Hepatocyte (in vitro differentiated cells): ENCODE measurements around the gene VSTM2L. TPM values are rescaled to one million over a fixed set of nuclear protein-coding genes. Genes with fewer than 3 reads are reported as not detected.

Experiments
- DNase-seq: peaks from one replicate; pipeline ENCODE4 v3.0.0-alpha.2; 2016; ENCODE audit warnings: low spot score
- H2AFZ ChIP-seq: fragments of 200-600 bp; sonication (generic); 2 replicates; pipeline ENCODE4 v1.6.0; 2016; ENCODE audit warnings: antibody characterized with exemption, mild to moderate bottlenecking
- H3K27ac ChIP-seq: fragments of 200-600 bp; sonication (generic); 2 replicates; pipeline ENCODE4 v1.5.1; 2016; ENCODE audit warnings: mild to moderate bottlenecking
- H3K27me3 ChIP-seq: fragments of 200-600 bp; sonication (generic); 2 replicates; pipeline ENCODE4 v1.6.1; 2016
- H3K36me3 ChIP-seq: fragments of 200-600 bp; sonication (generic); replicated peaks from 2 replicates; pipeline ENCODE4 v1.5.1; 2016; ENCODE audit warnings: low read depth; ENCODE audit not compliant: insufficient read depth
- H3K4me1 ChIP-seq: fragments of 200-600 bp; sonication (generic); 2 replicates; pipeline ENCODE4 v1.5.1; 2016; ENCODE audit warnings: mild to moderate bottlenecking, moderate library complexity; ENCODE audit not compliant: insufficient read depth
- H3K4me2 ChIP-seq: fragments of 200-600 bp; sonication (generic); 2 replicates; pipeline ENCODE4 v1.6.0; 2016
- H3K4me3 ChIP-seq: fragments of 200-600 bp; sonication (generic); 2 replicates; pipeline ENCODE4 v1.5.1; 2016; ENCODE audit warnings: mild to moderate bottlenecking
- H3K79me2 ChIP-seq: fragments of 200-600 bp; sonication (generic); 2 replicates; pipeline ENCODE4 v1.6.0; 2017; ENCODE audit warnings: mild to moderate bottlenecking
- H3K9me2 ChIP-seq: fragments of 200-600 bp; sonication (generic); replicated peaks from 2 replicates; pipeline ENCODE4 v1.6.0; 2017; ENCODE audit warnings: mild to moderate bottlenecking; ENCODE audit not compliant: insufficient read depth
- H3K9me3 ChIP-seq: fragments of 200-600 bp; sonication (generic); 2 replicates; pipeline ENCODE4 v1.5.1; 2016; ENCODE audit warnings: low read depth, mild to moderate bottlenecking
- H4K20me1 ChIP-seq: fragments of 200-600 bp; sonication (generic); 2 replicates; pipeline ENCODE4 v1.6.0; 2016; ENCODE audit warnings: mild to moderate bottlenecking; ENCODE audit not compliant: insufficient read depth, poor library complexity, severe bottlenecking
- EZH2 ChIP-seq: fragments of 200-600 bp; sonication (generic); IDR thresholded peaks from 2 replicates; pipeline ENCODE4 v1.6.1; 2016; ENCODE audit warnings: antibody characterized with exemption, mild to moderate bottlenecking, borderline replicate concordance
- EZH2phosphoT487 ChIP-seq: fragments of 200-600 bp; sonication (generic); IDR thresholded peaks from one replicate; pipeline ENCODE4 v1.6.1; 2018; ENCODE audit warnings: antibody characterized with exemption, mild to moderate bottlenecking, low read depth, moderate library complexity; ENCODE audit not compliant: unreplicated experiment, severe bottlenecking
- WGBS: methylation state at CpG from one replicate; pipeline ENCODE4 v1.1.6; 2016; ENCODE audit warnings: low lambda C conversion rate; ENCODE audit errors: missing lambda C conversion rate; 5-methylcytosine and 5-hydroxymethylcytosine counted together
- polyA plus RNA-seq: library from polyadenylated mRNA; unstranded; fragments of >200 nt; fragmentation: Nextera tagmentation; extraction: Ambion mirVana; gene quantifications from 2 replicates; pipeline ENCODE4 v1.2.1, GENCODE V29; 2016
- total RNA-seq: library from RNA; depleted of rRNA; stranded (reverse); fragments of >200 nt; gene quantifications from 2 replicates; pipeline ENCODE4 v1.2.3, GENCODE V29; 2014
- TF ChIP-seq, protein P1 (sequence below): fragments of 200-600 bp; sonication (generic); IDR thresholded peaks from 2 replicates; pipeline ENCODE4 v1.5.1; 2016; ENCODE audit warnings: antibody characterized with exemption, mild to moderate bottlenecking; ENCODE audit not compliant: poor library complexity

Gene VSTM2L
- total and polyA plus RNA-seq, 2 experiments from 2014 or later, result 2.5 to 3.7 TPM

DNA sequence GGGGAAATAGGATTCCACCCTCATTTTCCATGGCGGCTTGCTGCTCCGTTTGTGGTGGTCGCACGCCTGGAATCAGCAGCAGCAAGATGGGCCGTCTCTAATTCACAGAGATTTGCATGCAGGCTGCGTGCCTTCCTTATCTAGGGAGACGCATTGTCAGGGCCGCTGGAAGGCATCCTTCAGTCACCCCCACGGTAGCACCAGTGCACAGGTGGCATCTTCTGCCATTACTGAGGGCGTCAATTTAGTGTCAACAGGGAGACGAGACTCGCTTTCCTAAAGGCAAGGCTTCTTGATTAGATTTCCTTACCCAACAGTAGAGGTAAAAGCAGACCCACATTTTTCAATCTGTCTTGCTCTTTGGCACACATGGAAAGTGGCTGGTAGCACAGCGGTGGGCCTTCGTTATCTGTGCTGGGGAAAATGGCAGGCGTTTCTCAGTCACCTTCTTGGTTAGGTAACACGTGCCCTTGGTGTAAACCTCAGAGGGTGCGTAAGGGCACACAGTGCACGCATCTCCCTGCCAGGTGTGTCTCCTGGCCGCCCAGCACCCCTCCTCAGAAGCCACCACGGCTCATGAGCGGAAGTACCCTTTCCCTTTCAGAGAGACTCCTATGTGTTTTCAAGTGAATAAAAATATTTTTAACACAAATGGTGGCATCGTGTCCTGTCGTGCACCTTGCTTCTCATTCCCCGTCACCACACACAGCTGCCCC is 27.3 kb upstream of the VSTM2L start:
- Histone ChIP-seq H3K9me3 (no peaks in the 10 kb centered on the region), H2AFZ (no peak overlapping the region), H3K79me2 (no peaks in the 10 kb centered on the region), H3K27me3 (no peaks in the 10 kb centered on the region), H3K4me3 (no peak overlapping the region), H3K4me1 (no peaks in the 10 kb centered on the region), H3K36me3 (no peaks in the 10 kb centered on the region), H3K27ac (no peak overlapping the region), H3K4me2 (no peak overlapping the region), H4K20me1 (no peaks in the 10 kb centered on the region), H3K9me2 (no peaks in the 10 kb centered on the region)
- WGBS, result 94% methylated on average over 24 of the region's 24 CpGs
- no peak for DNase-seq
- no peak for TF ChIP-seq EZH2phosphoT487
- no peak for TF ChIP-seq EZH2
- TF ChIP-seq, protein P1, sequence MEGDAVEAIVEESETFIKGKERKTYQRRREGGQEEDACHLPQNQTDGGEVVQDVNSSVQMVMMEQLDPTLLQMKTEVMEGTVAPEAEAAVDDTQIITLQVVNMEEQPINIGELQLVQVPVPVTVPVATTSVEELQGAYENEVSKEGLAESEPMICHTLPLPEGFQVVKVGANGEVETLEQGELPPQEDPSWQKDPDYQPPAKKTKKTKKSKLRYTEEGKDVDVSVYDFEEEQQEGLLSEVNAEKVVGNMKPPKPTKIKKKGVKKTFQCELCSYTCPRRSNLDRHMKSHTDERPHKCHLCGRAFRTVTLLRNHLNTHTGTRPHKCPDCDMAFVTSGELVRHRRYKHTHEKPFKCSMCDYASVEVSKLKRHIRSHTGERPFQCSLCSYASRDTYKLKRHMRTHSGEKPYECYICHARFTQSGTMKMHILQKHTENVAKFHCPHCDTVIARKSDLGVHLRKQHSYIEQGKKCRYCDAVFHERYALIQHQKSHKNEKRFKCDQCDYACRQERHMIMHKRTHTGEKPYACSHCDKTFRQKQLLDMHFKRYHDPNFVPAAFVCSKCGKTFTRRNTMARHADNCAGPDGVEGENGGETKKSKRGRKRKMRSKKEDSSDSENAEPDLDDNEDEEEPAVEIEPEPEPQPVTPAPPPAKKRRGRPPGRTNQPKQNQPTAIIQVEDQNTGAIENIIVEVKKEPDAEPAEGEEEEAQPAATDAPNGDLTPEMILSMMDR, result no peak

DNA sequence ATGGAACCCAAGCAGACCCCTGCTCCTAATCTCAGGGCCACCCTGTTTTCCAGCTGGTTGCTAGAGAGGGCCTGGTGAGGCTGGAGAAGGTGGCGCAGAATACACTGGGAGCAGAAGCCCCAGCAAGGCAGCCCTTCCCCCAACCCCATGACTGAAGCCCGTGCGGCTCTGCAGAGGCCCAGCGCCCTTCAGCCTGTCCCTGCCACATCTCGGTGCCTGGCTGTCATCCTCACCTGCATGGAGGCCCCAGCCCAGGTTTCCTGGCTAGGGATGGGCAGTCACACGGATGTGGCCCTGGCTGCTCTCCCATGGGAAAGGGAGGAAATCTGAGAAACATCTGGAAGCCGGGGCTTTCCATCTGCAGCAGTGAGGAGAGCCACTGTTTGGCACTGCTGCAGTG is 26.1 kb upstream of the VSTM2L start:
- no peak for DNase-seq
- Histone ChIP-seq H4K20me1 (no peaks in the 10 kb centered on the region), H3K79me2 (no peaks in the 10 kb centered on the region), H3K4me1 (peaks cover 4% of the 10 kb centered on the region), H2AFZ (no peak overlapping the region), H3K9me2 (no peaks in the 10 kb centered on the region), H3K4me3 (no peak overlapping the region), H3K9me3 (no peaks in the 10 kb centered on the region), H3K36me3 (no peaks in the 10 kb centered on the region), H3K4me2 (no peak overlapping the region), H3K27me3 (no peaks in the 10 kb centered on the region), H3K27ac (no peak overlapping the region)
- TF ChIP-seq EZH2phosphoT487 (no peak), EZH2 (no peak)
- TF ChIP-seq, protein P1, result no peak
- WGBS, result 82% methylated on average over 7 of the region's 7 CpGs

DNA sequence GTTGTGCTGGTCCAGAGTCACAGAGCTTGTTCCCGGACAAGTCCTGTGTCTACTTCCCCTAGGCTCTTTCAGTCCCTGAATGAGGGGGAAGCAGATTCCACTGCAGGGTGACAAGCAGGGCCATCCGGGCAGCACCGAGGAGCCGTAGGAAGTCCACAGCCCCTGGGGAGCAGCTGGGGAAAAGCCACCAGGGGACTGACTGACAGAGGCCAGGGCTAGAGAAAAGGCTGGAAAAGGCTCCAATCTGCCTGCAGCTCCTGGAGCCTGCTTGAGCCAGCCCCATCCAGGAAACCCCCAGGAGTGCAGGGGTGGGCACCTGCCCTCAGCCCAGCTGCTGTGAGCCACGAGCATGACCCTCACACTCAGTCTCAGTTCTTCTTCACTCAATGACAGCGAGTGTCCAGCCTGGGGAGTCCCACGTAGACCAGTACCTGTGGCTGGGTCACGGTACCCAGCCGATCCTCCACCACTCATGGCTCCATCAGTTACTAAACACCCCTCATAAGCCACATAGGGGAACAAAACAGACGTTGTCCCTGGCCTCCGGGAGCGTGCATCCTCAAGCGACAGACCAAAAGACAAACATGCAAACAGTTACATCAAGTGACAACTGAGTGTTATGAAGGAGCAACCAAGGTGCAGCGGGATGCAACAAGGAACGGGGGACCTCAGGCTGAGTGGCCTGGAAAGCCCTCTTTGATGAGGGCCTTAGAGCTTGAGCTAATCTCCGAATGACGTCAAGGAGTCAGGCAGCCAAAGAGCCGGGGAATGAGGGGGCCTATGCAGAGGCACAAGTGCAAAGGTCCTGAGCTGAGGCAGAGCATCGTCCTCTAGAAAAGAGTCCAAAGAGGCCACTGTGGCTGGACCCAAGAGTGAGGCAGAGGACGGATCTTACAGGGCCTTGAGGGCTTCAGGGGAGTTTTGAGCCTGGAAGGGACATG is 24.8 kb upstream of the VSTM2L start:
- no peaks in the 10 kb centered on the region for H3K9me3 ChIP-seq
- TF ChIP-seq EZH2 (no peak), EZH2phosphoT487 (no peak)
- TF ChIP-seq, protein P1, result no peak
- no peak overlapping the region for H2AFZ ChIP-seq
- H3K79me2 ChIP-seq, result no peaks in the 10 kb centered on the region
- DNase-seq, result no peak
- peaks cover 4% of the 10 kb centered on the region for H3K4me1 ChIP-seq
- H3K4me2 ChIP-seq, result no peak overlapping the region
- H3K9me2 ChIP-seq, result no peaks in the 10 kb centered on the region
- H3K36me3 ChIP-seq, result no peaks in the 10 kb centered on the region
- no peaks in the 10 kb centered on the region for H3K27me3 ChIP-seq
- H3K4me3 ChIP-seq, result no peak overlapping the region
- no peaks in the 10 kb centered on the region for H4K20me1 ChIP-seq
- no peak overlapping the region for H3K27ac ChIP-seq
- 87% methylated on average over 20 of the region's 20 CpGs for WGBS
